ENCODE results near the gene CREG2.

Gene CREG2

DNA sequence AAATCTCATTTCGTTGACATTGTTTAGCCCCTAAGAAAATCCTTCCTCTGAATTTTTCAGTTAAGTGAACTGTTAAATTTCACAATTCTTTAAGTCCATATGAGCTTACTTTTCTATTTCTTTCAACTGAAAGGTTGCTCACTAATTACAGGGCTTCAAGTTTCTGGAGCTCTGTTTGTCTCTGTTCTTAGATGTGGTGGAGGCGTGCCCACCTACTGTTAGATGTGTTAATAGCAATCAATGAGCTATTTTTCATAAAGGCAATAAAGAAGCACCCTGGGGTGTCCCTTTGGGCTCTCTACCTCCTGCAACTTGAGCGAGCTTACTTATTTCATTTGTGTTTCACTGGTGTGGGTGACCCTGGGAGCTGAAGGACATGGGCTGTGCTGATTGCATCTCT is 25.0 kb downstream of the CREG2 start:
- CTCF ChIA-PET: interaction anchor here (1.0 to 3.7 kb wide), 6 partner anchors 9 to 22 kb away, joined by 3 to 14 read pairs (median 3); no protein-coding TSS in a partner anchor
- TF ChIP-seq, protein P1, sequence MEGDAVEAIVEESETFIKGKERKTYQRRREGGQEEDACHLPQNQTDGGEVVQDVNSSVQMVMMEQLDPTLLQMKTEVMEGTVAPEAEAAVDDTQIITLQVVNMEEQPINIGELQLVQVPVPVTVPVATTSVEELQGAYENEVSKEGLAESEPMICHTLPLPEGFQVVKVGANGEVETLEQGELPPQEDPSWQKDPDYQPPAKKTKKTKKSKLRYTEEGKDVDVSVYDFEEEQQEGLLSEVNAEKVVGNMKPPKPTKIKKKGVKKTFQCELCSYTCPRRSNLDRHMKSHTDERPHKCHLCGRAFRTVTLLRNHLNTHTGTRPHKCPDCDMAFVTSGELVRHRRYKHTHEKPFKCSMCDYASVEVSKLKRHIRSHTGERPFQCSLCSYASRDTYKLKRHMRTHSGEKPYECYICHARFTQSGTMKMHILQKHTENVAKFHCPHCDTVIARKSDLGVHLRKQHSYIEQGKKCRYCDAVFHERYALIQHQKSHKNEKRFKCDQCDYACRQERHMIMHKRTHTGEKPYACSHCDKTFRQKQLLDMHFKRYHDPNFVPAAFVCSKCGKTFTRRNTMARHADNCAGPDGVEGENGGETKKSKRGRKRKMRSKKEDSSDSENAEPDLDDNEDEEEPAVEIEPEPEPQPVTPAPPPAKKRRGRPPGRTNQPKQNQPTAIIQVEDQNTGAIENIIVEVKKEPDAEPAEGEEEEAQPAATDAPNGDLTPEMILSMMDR (IDR thresholded peaks at IDR 0.05; ENCODE audit: control extremely low read depth, extremely low read depth, low read depth, missing control alignments): no peak
- DNase-seq (ENCODE audit: extremely low spot score): no peak
- POLR2A ChIA-PET: no interaction called here

GRCh38 chr2:101361522-101361921 is 25.8 kb downstream of the CREG2 start:
- TF ChIP-seq, protein P1 (IDR thresholded peaks at IDR 0.05; ENCODE audit: control extremely low read depth, extremely low read depth, low read depth, missing control alignments): no peak
- CTCF ChIA-PET: interaction anchor here (1.0 to 3.7 kb wide), 5 partner anchors 9 to 23 kb away, joined by 3 to 14 read pairs (median 3); no protein-coding TSS in a partner anchor
- no peak for DNase-seq (ENCODE audit: extremely low spot score)
- POLR2A ChIA-PET: no interaction called here

DNA sequence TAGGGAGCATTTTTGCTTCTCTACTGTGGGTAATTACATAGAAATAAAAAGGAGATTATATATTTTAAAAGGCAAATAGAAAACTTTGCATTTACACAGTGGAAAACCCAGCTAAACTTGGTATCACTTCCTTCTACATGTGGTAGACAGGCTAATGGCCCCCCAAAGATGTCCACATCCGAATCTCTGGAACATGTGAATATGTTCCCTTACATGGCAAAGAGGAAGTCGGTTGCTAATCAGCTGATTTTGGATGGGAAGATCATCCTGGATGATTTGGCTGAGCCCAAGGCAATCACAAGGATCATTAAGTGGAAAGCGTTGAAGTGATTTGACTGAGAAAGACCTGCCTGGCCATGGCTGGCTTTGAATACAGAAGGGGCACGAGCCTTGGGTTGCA is 26.2 kb downstream of the CREG2 start:
- TF ChIP-seq, protein P1 (IDR thresholded peaks at IDR 0.05; ENCODE audit: control extremely low read depth, extremely low read depth, low read depth, missing control alignments): no peak
- CTCF ChIA-PET: interaction anchor here (3.7 kb wide), 1 partner anchor 18 kb away, joined by 14 read pairs; no protein-coding TSS in a partner anchor
- POLR2A ChIA-PET: no interaction called here
- DNase-seq (ENCODE audit: extremely low spot score): no peak

DNA sequence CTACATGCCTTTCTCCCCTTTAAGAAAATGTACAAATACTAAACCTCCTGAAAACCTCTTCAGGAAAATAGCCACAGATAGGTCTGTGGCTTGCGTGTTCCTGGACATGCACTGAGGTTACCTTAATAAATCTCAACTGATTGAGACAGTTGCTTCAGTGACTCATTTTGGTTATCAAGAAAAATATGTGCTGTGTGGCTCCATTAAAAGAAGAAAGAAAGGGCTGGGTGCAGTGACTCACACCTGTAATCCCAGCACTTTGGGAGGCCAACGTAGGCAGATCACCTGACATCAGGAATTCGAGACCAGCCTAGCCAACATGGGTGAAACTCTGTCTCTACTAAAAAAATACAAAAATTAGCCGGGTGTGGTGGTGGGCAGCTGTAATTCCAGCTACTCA is 27.1 kb downstream of the CREG2 start:
- ChIA-PET CTCF (interaction anchor here (3.7 kb wide), 1 partner anchor 17 kb away, joined by 14 read pairs; no protein-coding TSS in a partner anchor), POLR2A (no interaction called here)
- TF ChIP-seq, protein P1 (IDR thresholded peaks at IDR 0.05; ENCODE audit: control extremely low read depth, extremely low read depth, low read depth, missing control alignments): no peak
- DNase-seq (ENCODE audit: extremely low spot score): no peak

DNA sequence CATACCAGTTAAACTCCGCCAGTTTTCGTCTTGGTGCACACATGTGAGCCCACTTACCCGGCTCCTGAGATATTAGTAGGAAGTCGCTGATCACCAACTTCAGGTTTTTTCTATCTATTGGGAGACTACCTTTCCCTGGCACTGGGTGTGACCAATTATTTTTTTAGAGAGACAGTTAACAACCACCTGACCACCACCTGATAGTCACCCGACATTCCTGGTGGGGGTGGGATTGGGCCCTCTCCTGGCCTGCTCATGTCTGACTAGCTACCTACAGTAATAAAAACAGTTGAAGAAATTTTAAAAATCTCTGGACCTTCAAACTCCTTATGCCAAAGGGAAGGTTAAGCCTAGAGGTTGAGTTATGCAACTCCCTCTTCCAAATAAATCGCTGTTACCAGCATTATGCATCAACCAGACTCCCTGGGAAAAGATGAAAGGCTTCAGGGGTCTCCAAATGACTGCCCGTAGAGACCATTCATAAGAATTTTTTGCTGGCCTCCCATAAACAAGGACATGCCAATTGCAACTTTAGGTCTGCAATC is 27.8 kb downstream of the CREG2 start:
- no peak for DNase-seq (ENCODE audit: extremely low spot score)
- CTCF ChIA-PET: interaction anchor here (3.7 kb wide), 1 partner anchor 16 kb away, joined by 14 read pairs; no protein-coding TSS in a partner anchor
- TF ChIP-seq, protein P1 (IDR thresholded peaks at IDR 0.05; ENCODE audit: control extremely low read depth, extremely low read depth, low read depth, missing control alignments): no peak
- POLR2A ChIA-PET: no interaction called here

- CTCF ChIA-PET: interaction anchor here (1.1 to 1.3 kb wide), 2 partner anchors 8 to 17 kb away, joined by 3 read pairs; no protein-coding TSS in a partner anchor
These were observed 29.9 kb downstream of the CREG2 start for GRCh38 chr2:101357376-101357775.

More at GRCh38 chr2:101357376-101357775, 29.9 kb downstream of the CREG2 start:
- no peak for DNase-seq (ENCODE audit: extremely low spot score)
- TF ChIP-seq, protein P1 (IDR thresholded peaks at IDR 0.05; ENCODE audit: control extremely low read depth, extremely low read depth, low read depth, missing control alignments): no peak
- POLR2A ChIA-PET: no interaction called here

Measured in GM10248 (cell line).